ENCODE results near the gene BCL2L11.

BCL2L11 gene

DNA sequence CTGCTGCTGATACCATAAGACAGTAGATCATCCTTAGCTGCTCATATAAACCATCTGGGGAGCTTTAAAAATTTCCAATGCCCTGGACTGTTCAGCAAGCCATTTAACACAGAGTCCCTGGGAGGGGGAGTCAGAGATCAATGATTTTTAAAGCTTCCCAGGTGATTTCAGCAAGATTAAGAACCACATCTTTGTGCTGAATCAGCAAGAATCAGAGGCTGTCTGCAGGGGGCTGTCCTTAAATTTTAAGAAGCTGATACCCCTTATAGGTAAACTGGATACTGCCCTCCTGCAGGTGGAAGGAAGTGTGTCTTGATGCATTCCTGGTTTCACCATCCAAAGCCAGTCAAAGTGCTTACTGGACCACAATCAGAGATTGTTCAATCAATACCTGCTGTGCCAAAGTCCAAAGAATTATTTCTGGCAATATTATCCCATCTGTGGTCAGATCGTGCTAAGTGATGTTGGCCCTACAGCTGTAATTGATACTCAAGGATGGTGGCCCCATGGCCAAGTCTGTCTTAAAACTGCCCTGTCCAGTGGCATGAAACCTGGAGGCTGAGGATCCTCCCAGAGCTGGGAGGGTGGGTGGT is 72.2 kb downstream of the BCL2L11 start:
- no peak for FAIRE-seq

DNA sequence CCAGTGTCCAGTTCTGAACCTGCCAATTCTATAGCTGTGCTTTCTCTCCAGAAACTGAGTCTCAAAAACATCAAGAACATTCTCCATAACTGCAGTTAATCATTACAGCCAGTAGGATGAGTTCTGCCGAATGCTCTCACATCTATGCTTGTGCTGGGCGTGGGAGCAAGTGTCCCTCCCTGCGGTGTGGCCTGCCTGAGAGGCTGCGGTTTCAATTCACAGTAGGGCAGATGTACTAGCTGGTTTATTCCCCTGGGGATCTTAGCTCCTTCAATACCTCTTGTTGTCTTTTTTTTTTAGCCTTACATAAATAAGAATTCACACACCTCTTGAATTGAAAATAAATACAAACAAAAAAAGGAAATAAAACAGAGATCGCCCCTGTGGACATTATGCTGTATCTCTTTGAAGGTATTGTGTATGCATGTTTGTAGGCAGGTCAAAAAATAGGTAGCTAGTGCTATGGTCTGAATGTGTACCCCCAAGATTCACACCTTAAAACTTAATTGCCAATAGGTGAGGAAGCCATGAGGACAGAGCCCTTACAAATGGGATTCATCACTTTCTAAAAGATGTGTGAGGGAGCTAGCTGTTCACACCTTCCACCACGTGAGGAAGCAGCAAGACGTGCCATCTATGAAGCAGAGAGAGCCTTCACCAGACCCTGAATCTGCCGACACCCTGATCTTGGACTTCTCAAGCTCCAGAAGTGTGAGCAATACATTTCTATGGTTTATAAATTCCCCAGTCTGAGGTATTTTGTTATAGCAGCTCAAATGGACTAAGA is 74.3 kb downstream of the BCL2L11 start:
- FAIRE-seq (no peak), DNase-seq (ENCODE audit: insufficient read length, low spot score) (no peak)
- no peak for TF ChIP-seq PAX5 (IDR thresholded peaks at IDR 0.05; ENCODE audit: insufficient read depth, low read length, severe bottlenecking)
- no peak for TF ChIP-seq SPI1 (IDR thresholded peaks at IDR 0.05; ENCODE audit: low read depth, low read length)
- TF ChIP-seq POLR2AphosphoS5 (IDR thresholded peaks at IDR 0.05; ENCODE audit: low read depth, low read length): no peak
- no peak for TF ChIP-seq POU2F2 (IDR thresholded peaks at IDR 0.05; ENCODE audit: low read depth, low read length)
- TF ChIP-seq TAF1 (IDR thresholded peaks at IDR 0.05; ENCODE audit: low read depth, low read length): no peak
- no peak for TF ChIP-seq POLR2A (IDR thresholded peaks at IDR 0.05; ENCODE audit: low read depth, low read length)

More for the DNA sequence above, 72.2 kb downstream of the BCL2L11 start:
- TF ChIP-seq POU2F2 (IDR thresholded peaks at IDR 0.05; ENCODE audit: low read depth, low read length): no peak
- TF ChIP-seq SPI1 (IDR thresholded peaks at IDR 0.05; ENCODE audit: low read depth, low read length): no peak
- no peak for DNase-seq (ENCODE audit: insufficient read length, low spot score)

DNA sequence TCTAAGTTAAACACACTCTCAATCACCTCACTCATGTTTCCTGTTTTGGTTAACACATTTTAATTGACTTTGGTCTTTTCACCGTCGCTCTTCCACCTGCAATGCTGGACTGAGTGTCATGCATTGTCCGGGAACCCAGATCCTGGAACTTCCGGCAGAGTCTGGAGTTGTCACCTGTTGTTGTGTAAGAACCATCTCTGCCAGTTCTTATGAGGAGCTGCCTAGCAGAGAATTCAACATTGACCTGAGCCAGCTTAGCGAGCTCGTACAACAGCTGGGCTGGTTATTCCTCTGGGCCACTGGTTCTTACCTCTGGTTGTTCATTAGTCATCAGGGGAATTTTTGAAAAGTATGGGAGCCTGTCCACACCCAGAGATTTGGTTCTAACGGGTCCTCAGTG is 75.7 kb downstream of the BCL2L11 start:
- no peak for FAIRE-seq
- DNase-seq (ENCODE audit: insufficient read length, low spot score): no peak
- TF ChIP-seq POLR2AphosphoS5 (IDR thresholded peaks at IDR 0.05; ENCODE audit: low read depth, low read length) (no peak), SPI1 (IDR thresholded peaks at IDR 0.05; ENCODE audit: low read depth, low read length) (no peak), TAF1 (IDR thresholded peaks at IDR 0.05; ENCODE audit: low read depth, low read length) (no peak), PAX5 (IDR thresholded peaks at IDR 0.05; ENCODE audit: insufficient read depth, low read length, severe bottlenecking) (no peak), POLR2A (IDR thresholded peaks at IDR 0.05; ENCODE audit: low read depth, low read length) (no peak), POU2F2 (IDR thresholded peaks at IDR 0.05; ENCODE audit: low read depth, low read length) (no peak)

DNA sequence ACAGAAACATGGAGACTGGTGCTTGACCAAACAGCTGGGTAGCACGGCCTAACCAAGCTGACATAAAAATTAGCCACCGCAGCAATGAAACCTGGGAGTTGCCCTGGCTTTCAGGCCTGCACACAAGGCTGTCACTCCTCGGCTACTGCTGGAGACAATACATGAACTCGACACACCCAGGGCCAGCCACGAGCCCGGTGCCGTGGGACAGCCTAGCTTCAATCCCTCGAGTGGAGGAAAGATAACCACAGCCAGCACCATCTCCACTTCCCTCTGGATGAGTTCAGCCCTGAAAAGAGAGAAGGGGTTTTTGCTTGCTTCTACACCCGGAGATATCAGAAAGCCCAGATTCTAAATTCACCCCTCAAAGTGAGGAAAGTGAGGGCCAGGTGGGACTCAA is 78.0 kb downstream of the BCL2L11 start:
- TF ChIP-seq PAX5 (IDR thresholded peaks at IDR 0.05; ENCODE audit: insufficient read depth, low read length, severe bottlenecking): no peak
- TF ChIP-seq POU2F2 (IDR thresholded peaks at IDR 0.05; ENCODE audit: low read depth, low read length): no peak
- no peak for TF ChIP-seq SPI1 (IDR thresholded peaks at IDR 0.05; ENCODE audit: low read depth, low read length)
- no peak for TF ChIP-seq POLR2AphosphoS5 (IDR thresholded peaks at IDR 0.05; ENCODE audit: low read depth, low read length)
- TF ChIP-seq TAF1 (IDR thresholded peaks at IDR 0.05; ENCODE audit: low read depth, low read length): no peak
- TF ChIP-seq POLR2A (IDR thresholded peaks at IDR 0.05; ENCODE audit: low read depth, low read length): no peak
- no peak for FAIRE-seq

DNA sequence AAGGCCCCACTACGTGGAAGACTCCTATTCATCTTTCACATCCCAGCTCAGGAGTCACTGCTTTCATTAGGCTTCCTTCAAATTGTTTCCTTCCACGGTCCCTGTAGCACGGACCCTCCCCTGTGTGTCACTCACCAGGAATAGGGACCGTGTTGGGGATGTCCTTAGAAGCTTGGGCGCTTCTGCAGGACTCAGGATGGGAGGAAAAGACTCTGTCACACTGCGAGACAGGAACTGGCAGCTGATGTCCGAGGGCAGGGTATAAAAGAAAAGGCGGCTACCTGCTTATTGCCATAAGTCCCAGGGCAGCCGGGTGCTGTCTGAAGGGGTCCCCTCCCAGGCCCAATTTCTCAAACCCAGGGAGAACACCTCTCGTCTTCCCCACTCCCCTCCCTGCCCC is 79.1 kb downstream of the BCL2L11 start:
- TF ChIP-seq TAF1 (IDR thresholded peaks at IDR 0.05; ENCODE audit: low read depth, low read length): no peak
- TF ChIP-seq POU2F2 (IDR thresholded peaks at IDR 0.05; ENCODE audit: low read depth, low read length): no peak
- no peak for TF ChIP-seq SPI1 (IDR thresholded peaks at IDR 0.05; ENCODE audit: low read depth, low read length)
- no peak for TF ChIP-seq POLR2A (IDR thresholded peaks at IDR 0.05; ENCODE audit: low read depth, low read length)
- TF ChIP-seq PAX5 (IDR thresholded peaks at IDR 0.05; ENCODE audit: insufficient read depth, low read length, severe bottlenecking): no peak
- no peak for TF ChIP-seq POLR2AphosphoS5 (IDR thresholded peaks at IDR 0.05; ENCODE audit: low read depth, low read length)
- FAIRE-seq (no peak), DNase-seq (ENCODE audit: insufficient read length, low spot score) (no peak)

More for the DNA sequence above, 78.0 kb downstream of the BCL2L11 start:
- no peak for DNase-seq (ENCODE audit: insufficient read length, low spot score)

DNA sequence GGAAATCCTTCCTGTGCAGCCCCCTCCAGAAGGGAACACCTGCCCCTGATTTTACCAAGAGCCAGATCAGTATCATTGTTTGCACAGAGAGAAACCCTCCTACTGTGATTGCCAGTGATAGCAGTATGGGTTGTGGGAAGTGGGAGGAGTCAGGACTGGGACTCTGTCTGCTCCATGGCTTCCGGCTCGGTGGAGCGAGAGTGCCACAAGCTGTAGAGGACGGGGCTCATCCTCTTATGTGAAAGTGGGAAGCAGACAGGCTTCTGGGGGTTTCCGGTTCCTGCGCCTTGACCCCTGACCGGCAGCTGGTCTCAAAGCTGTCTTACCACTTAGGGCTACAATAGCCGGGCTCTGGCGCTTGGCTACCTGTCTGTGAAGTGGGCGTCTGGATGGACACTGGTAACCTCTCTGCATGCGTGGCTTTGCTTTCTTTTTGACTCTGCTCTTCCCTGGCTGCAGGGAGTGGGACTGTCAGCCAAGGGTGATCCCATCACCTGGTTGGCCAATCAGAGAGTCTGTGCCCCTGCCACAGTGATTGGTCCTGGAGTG is 79.7 kb downstream of the BCL2L11 start:
- TF ChIP-seq SPI1 (IDR thresholded peaks at IDR 0.05; ENCODE audit: low read depth, low read length): no peak
- no peak for TF ChIP-seq PAX5 (IDR thresholded peaks at IDR 0.05; ENCODE audit: insufficient read depth, low read length, severe bottlenecking)
- TF ChIP-seq POLR2AphosphoS5 (IDR thresholded peaks at IDR 0.05; ENCODE audit: low read depth, low read length): no peak
- TF ChIP-seq POU2F2 (IDR thresholded peaks at IDR 0.05; ENCODE audit: low read depth, low read length): no peak
- no peak for TF ChIP-seq POLR2A (IDR thresholded peaks at IDR 0.05; ENCODE audit: low read depth, low read length)
- no peak for TF ChIP-seq TAF1 (IDR thresholded peaks at IDR 0.05; ENCODE audit: low read depth, low read length)
- DNase-seq (ENCODE audit: insufficient read length, low spot score): no peak
- FAIRE-seq: no peak

DNA sequence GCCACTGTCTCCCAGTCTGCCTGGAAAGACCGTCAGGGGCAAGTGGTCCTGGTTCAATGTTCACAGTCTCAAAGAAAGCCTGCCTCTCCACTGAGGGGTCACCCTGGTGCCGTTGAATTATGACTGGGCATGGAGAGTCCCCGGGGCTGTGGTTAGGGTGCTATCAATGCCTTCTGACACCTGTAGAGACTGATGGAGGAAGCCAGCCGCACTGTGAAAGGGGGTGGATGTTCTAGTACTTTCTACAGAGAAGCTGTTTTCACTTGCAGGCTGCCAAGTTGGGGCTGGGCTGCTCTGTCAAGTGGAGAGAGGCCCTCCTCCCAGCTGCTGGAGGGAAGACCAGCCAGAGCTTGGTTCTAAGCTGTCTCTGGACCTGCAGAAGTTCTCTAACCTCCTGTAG is 80.5 kb downstream of the BCL2L11 start:
- FAIRE-seq (no peak), DNase-seq (ENCODE audit: insufficient read length, low spot score) (no peak)
- no peak for TF ChIP-seq SPI1 (IDR thresholded peaks at IDR 0.05; ENCODE audit: low read depth, low read length)
- no peak for TF ChIP-seq POU2F2 (IDR thresholded peaks at IDR 0.05; ENCODE audit: low read depth, low read length)
- TF ChIP-seq TAF1 (IDR thresholded peaks at IDR 0.05; ENCODE audit: low read depth, low read length): no peak
- TF ChIP-seq POLR2AphosphoS5 (IDR thresholded peaks at IDR 0.05; ENCODE audit: low read depth, low read length): no peak
- TF ChIP-seq POLR2A (IDR thresholded peaks at IDR 0.05; ENCODE audit: low read depth, low read length): no peak
- no peak for TF ChIP-seq PAX5 (IDR thresholded peaks at IDR 0.05; ENCODE audit: insufficient read depth, low read length, severe bottlenecking)

DNA sequence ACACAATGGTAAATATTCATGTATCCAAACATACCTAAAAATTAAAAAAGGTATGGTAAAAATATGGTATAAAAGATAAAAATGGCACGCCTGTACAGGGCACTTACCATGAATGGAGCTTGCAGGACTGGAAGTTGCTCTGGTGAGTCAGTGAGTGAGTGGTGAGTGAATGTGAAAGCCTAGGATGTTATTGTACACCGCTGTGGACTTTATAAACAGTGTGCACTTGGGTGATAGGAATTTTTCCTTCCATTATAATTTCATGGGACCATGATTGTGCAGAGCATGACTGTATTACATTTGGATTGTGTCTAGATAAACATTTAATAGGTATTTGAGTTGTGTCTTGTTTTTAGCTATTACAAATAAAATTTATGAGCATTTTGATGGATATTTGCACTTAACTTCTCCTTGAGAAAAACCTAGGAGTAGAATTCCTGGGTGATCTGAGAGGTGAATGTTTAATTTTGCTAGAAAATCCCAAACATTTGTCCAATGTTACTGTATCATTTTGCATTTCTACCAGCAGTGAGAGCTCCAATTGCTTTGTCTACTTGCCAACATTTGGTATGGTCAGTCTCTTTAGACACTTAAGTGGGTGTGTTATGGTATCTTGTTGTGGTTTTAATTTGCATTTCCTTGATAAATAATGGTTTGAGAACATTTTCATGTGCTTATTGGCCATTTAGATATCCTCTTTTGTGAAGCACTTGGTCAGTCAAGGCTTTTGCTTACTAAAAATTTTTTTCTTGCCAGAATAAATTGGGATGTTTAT is 81.7 kb downstream of the BCL2L11 start:
- DNase-seq (ENCODE audit: insufficient read length, low spot score) (no peak), FAIRE-seq (no peak)
- no peak for TF ChIP-seq TAF1 (IDR thresholded peaks at IDR 0.05; ENCODE audit: low read depth, low read length)
- no peak for TF ChIP-seq POU2F2 (IDR thresholded peaks at IDR 0.05; ENCODE audit: low read depth, low read length)
- TF ChIP-seq PAX5 (IDR thresholded peaks at IDR 0.05; ENCODE audit: insufficient read depth, low read length, severe bottlenecking): no peak
- no peak for TF ChIP-seq SPI1 (IDR thresholded peaks at IDR 0.05; ENCODE audit: low read depth, low read length)
- TF ChIP-seq POLR2A (IDR thresholded peaks at IDR 0.05; ENCODE audit: low read depth, low read length): no peak
- no peak for TF ChIP-seq POLR2AphosphoS5 (IDR thresholded peaks at IDR 0.05; ENCODE audit: low read depth, low read length)

DNA sequence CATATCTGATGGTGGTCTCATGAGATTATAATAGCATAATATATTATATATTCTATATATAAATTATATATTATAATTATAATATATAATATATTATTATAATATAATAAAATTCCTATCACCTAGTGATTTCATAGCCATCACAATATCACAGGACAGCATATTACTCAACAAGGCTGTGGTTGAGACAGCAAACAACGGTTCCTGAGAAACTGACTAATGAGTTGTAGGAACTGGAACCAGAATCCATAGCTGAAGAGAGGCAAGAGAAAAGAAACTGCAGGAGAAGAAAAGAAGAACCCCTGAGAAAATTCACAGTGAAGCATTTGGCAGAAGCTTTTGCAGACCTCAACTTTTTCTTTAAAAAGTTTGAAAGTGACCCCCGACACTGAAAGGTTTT is 84.0 kb downstream of the BCL2L11 start:
- FAIRE-seq (no peak), DNase-seq (ENCODE audit: insufficient read length, low spot score) (no peak)
- TF ChIP-seq SPI1 (IDR thresholded peaks at IDR 0.05; ENCODE audit: low read depth, low read length) (no peak), POU2F2 (IDR thresholded peaks at IDR 0.05; ENCODE audit: low read depth, low read length) (no peak), PAX5 (IDR thresholded peaks at IDR 0.05; ENCODE audit: insufficient read depth, low read length, severe bottlenecking) (no peak), POLR2AphosphoS5 (IDR thresholded peaks at IDR 0.05; ENCODE audit: low read depth, low read length) (no peak), TAF1 (IDR thresholded peaks at IDR 0.05; ENCODE audit: low read depth, low read length) (no peak), POLR2A (IDR thresholded peaks at IDR 0.05; ENCODE audit: low read depth, low read length) (no peak)

All from GM12891 (cell line).